Loucy (cell line): ENCODE results near the gene METTL15.

Experiments
- EZH2phosphoT487 ChIP-seq: fragments of 200-600 bp; IDR thresholded peaks from 2 replicates; pipeline ENCODE4 v1.6.1; 2018; ENCODE audit warnings: antibody characterized with exemption, mild to moderate bottlenecking, moderate library complexity, borderline replicate concordance
- TF ChIP-seq, protein P1 (sequence below): fragments of 200-600 bp; sonication (generic); conservative IDR thresholded peaks from 2 replicates; pipeline ENCODE4 v1.5.1; 2014; ENCODE audit warnings: mild to moderate bottlenecking, antibody characterized with exemption, low read length

DNA sequence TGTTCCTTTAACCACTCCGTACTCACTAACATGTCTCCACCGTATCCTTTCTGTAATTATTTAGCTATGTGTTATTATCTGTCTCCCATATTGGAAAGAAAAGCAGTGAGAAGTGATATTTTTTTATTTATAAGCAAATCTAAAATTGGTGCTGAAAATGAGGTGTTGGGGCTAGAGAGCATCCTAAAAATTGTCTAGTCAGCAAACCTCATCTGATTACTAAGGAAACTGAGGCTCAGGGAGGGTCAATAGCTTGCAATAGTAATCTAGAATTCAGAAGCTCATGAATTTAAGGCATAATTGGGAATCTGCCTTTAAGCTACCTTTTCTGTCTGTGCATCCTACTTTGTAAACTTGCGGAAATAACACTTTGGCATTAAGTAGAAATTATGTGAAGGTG, 190.0 kb downstream of the METTL15 start:
- TF ChIP-seq, protein P1, sequence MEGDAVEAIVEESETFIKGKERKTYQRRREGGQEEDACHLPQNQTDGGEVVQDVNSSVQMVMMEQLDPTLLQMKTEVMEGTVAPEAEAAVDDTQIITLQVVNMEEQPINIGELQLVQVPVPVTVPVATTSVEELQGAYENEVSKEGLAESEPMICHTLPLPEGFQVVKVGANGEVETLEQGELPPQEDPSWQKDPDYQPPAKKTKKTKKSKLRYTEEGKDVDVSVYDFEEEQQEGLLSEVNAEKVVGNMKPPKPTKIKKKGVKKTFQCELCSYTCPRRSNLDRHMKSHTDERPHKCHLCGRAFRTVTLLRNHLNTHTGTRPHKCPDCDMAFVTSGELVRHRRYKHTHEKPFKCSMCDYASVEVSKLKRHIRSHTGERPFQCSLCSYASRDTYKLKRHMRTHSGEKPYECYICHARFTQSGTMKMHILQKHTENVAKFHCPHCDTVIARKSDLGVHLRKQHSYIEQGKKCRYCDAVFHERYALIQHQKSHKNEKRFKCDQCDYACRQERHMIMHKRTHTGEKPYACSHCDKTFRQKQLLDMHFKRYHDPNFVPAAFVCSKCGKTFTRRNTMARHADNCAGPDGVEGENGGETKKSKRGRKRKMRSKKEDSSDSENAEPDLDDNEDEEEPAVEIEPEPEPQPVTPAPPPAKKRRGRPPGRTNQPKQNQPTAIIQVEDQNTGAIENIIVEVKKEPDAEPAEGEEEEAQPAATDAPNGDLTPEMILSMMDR: no peak
- no peak for TF ChIP-seq EZH2phosphoT487
